Keratinocyte (primary cell): ENCODE data around the gene ARHGAP6. TPM values are rescaled to one million over a fixed set of nuclear protein-coding genes. Genes with fewer than 3 reads are reported as not detected.

Source experiments
- DNase-seq: peaks from one replicate; pipeline ENCODE4 v3.0.0-alpha.2; 2011; ENCODE audit warnings: low read depth, missing footprints, low spot score
- FAIRE-seq: peaks from 2 replicates; lab custom pipeline; 2011; peaks lifted over from hg19 to GRCh38; lab: Jason Lieb, UNC
- H2AFZ ChIP-seq: 2 replicates; pipeline ENCODE4 v1.6.0; 2012; ENCODE audit warnings: low read length, control low read depth, inconsistent platforms; ENCODE audit not compliant: control insufficient read depth
- H3K27ac ChIP-seq: 2 replicates; pipeline ENCODE4 v1.5.1; 2011; ENCODE audit warnings: low read length; ENCODE audit not compliant: control insufficient read depth, insufficient read depth
- H3K27me3 ChIP-seq: 3 replicates; pipeline ENCODE4 v1.6.0; 2011; ENCODE audit warnings: low read length; ENCODE audit not compliant: control insufficient read depth, insufficient read depth; ENCODE audit errors: extremely low read depth
- H3K36me3 ChIP-seq, 2 experiments: 2 replicates in 1 of 2; 3 replicates in 1 of 2; pipeline ENCODE4 v1.5.1; 2011; ENCODE audit warnings: low read length in 2 of 2, mild to moderate bottlenecking in 1 of 2; ENCODE audit not compliant: control insufficient read depth in 2 of 2, insufficient read depth in 2 of 2; ENCODE audit errors: extremely low read depth in 1 of 2
- H3K4me1 ChIP-seq: 3 replicates; pipeline ENCODE4 v1.5.1; 2011; ENCODE audit warnings: low read length; ENCODE audit not compliant: control insufficient read depth, insufficient read depth; ENCODE audit errors: extremely low read depth
- H3K4me2 ChIP-seq: 3 replicates; pipeline ENCODE4 v1.6.0; 2011; ENCODE audit warnings: low read depth, low read length; ENCODE audit not compliant: control insufficient read depth, insufficient read depth; ENCODE audit errors: extremely low read depth
- H3K4me3 ChIP-seq, 3 experiments: fragments of 200-600 bp in 1 of 3; sonication (generic) in 1 of 3; 2 replicates in 2 of 3; 3 replicates in 1 of 3; pipeline ENCODE4 v1.5.1; 2011 to 2016; ENCODE audit warnings: low read length in 3 of 3, mild to moderate bottlenecking in 3 of 3, control low read depth in 2 of 3, inconsistent platforms in 1 of 3, low read depth in 1 of 3, mixed read lengths in 1 of 3, mixed run types in 1 of 3, moderate library complexity in 1 of 3; ENCODE audit not compliant: control insufficient read depth in 2 of 3, insufficient read depth in 2 of 3; ENCODE audit errors: extremely low read depth in 1 of 3
- H3K79me2 ChIP-seq: 2 replicates; pipeline ENCODE4 v1.6.0; 2012; ENCODE audit warnings: low read length; ENCODE audit not compliant: control insufficient read depth, insufficient read depth
- H3K9ac ChIP-seq: 3 replicates; pipeline ENCODE4 v1.6.0; 2011; ENCODE audit warnings: low read length; ENCODE audit not compliant: control insufficient read depth, insufficient read depth; ENCODE audit errors: extremely low read depth
- H3K9me1 ChIP-seq: 3 replicates; pipeline ENCODE4 v1.6.0; 2011; ENCODE audit warnings: low read length; ENCODE audit not compliant: control insufficient read depth, insufficient read depth; ENCODE audit errors: extremely low read depth
- H3K9me3 ChIP-seq: 2 replicates; pipeline ENCODE4 v1.5.1; 2012; ENCODE audit warnings: low read depth, low read length; ENCODE audit not compliant: control insufficient read depth
- H4K20me1 ChIP-seq: 3 replicates; pipeline ENCODE4 v1.6.0; 2011; ENCODE audit warnings: low read length; ENCODE audit not compliant: control insufficient read depth, insufficient read depth; ENCODE audit errors: extremely low read depth
- EZH2 ChIP-seq: IDR thresholded peaks from one replicate; pipeline ENCODE4 v1.6.1; 2012; ENCODE audit warnings: inconsistent platforms, mild to moderate bottlenecking, low read length, moderate library complexity
- dilution Hi-C: fragments of 300-500 bp; cut with MboI; formaldehyde crosslinking; loops from one replicate; pipeline ENCODE4 v1.7.0; 2020; ENCODE audit warnings: low sequenced_read_pairs; ENCODE audit not compliant: extremely low pct_ligation_motif_present
- polyA plus RNA-seq, 5 experiments: library from polyadenylated mRNA; depleted of rRNA in 3 of 5; stranded (reverse) in 3 of 5; stranded (forward) in 1 of 5; unstranded in 1 of 5; fragments of >200 nt; gene quantifications; 1 replicate in 1 of 5; 2 replicates in 3 of 5; 3 replicates in 1 of 5; pipeline versions ENCODE4 v1.2.1 to v1.2.3, GENCODE V29; 2011 to 2012; ENCODE audit warnings: missing spikeins in 2 of 5, low read depth in 1 of 5, low replicate concordance in 1 of 5
- TF ChIP-seq, protein P1 (sequence below), 3 experiments: IDR thresholded peaks in 1 of 3; conservative IDR thresholded peaks in 1 of 3; optimal IDR thresholded peaks in 1 of 3; 2 replicates in 2 of 3; 3 replicates in 1 of 3; pipeline versions ENCODE3 to v1.5.1; 2011; ENCODE audit warnings: low read length in 3 of 3, mild to moderate bottlenecking in 3 of 3, moderate library complexity in 2 of 3, control low read depth in 1 of 3, inconsistent platforms in 1 of 3; ENCODE audit not compliant: insufficient read depth in 2 of 3; ENCODE audit errors: extremely low read depth in 1 of 3

The ARHGAP6 gene
- polyA plus RNA-seq, 1 donor (not counting 4 experiments of a cell fraction or from before 2014, with no cell fraction given) = 0.01 TPM

DNA sequence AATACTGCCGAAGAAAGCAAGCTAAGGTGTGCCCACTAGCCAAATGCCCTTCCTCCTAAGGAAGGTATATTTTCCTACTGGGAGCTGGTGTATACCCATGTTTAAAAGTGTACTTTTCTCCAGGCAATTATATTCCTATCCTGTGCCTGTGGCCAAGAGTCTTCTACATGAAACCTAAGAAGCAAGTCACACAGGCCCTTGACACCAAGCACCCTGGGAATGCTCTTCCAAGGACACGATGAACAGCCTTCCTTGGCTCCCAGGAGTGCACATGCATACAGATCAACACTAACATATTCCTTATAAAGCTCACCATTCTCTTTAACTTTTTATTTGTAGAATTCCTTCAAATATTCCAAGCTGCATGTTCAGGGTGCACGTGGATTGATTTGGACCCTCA, 17.3 kb upstream of the ARHGAP6 start:
- FAIRE-seq (no peak), DNase-seq (no peak)
- no peaks in the 10 kb centered on the region for H3K9me1 ChIP-seq
- no peaks in the 10 kb centered on the region for H3K4me1 ChIP-seq
- H3K27me3 ChIP-seq = no peaks in the 10 kb centered on the region
- no peaks in the 10 kb centered on the region for H3K9me3 ChIP-seq
- dilution Hi-C loops = no loop called here
- H3K79me2 ChIP-seq = no peaks in the 10 kb centered on the region
- H3K4me2 ChIP-seq = no peak overlapping the region
- H2AFZ ChIP-seq = no peak overlapping the region
- no peak overlapping the region for H3K4me3 ChIP-seq
- H3K27ac ChIP-seq = no peak overlapping the region
- no peaks in the 10 kb centered on the region for H3K36me3 ChIP-seq
- TF ChIP-seq, protein P1, sequence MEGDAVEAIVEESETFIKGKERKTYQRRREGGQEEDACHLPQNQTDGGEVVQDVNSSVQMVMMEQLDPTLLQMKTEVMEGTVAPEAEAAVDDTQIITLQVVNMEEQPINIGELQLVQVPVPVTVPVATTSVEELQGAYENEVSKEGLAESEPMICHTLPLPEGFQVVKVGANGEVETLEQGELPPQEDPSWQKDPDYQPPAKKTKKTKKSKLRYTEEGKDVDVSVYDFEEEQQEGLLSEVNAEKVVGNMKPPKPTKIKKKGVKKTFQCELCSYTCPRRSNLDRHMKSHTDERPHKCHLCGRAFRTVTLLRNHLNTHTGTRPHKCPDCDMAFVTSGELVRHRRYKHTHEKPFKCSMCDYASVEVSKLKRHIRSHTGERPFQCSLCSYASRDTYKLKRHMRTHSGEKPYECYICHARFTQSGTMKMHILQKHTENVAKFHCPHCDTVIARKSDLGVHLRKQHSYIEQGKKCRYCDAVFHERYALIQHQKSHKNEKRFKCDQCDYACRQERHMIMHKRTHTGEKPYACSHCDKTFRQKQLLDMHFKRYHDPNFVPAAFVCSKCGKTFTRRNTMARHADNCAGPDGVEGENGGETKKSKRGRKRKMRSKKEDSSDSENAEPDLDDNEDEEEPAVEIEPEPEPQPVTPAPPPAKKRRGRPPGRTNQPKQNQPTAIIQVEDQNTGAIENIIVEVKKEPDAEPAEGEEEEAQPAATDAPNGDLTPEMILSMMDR (optimal IDR thresholded peaks at IDR 0.05 in 1 of 3, IDR thresholded peaks at IDR 0.05 in 1 of 3, conservative IDR thresholded peaks at IDR 0.05 in 1 of 3; ENCODE audit: extremely low read depth in 1 of 3, insufficient read depth in 2 of 3, low read length in 3 of 3) = no peak
- TF ChIP-seq EZH2 = no peak
- H4K20me1 ChIP-seq = no peaks in the 10 kb centered on the region
- no peak overlapping the region for H3K9ac ChIP-seq

GRCh38 chrX:11678158-11678557, 12.4 kb upstream of the ARHGAP6 start:
- Histone ChIP-seq H3K27ac (no peak overlapping the region), H3K9ac (no peak overlapping the region), H3K36me3 (no peaks in the 10 kb centered on the region), H3K79me2 (no peaks in the 10 kb centered on the region), H4K20me1 (no peaks in the 10 kb centered on the region), H3K4me2 (no peak overlapping the region), H2AFZ (no peak overlapping the region), H3K9me1 (no peaks in the 10 kb centered on the region), H3K4me1 (no peaks in the 10 kb centered on the region), H3K27me3 (no peaks in the 10 kb centered on the region), H3K9me3 (no peaks in the 10 kb centered on the region), H3K4me3 (no peak overlapping the region)
- DNase-seq (no peak), FAIRE-seq (no peak)
- dilution Hi-C loops = no loop called here
- TF ChIP-seq EZH2 = no peak
- TF ChIP-seq, protein P1 (optimal IDR thresholded peaks at IDR 0.05 in 1 of 3, IDR thresholded peaks at IDR 0.05 in 1 of 3, conservative IDR thresholded peaks at IDR 0.05 in 1 of 3; ENCODE audit: extremely low read depth in 1 of 3, insufficient read depth in 2 of 3, low read length in 3 of 3) = peak in 2 of 3 experiments; percentile 12 to 30
